Choroid plexus epithelial cell (primary cell): ENCODE data around the gene DCDC2C.
A peak's percentile ranks its signal among the peaks of the same experiment; 100 is the strongest.

Experiments used
- DNase-seq: peaks from one replicate; pipeline ENCODE4 v3.0.0-alpha.2; 2010; ENCODE audit warnings: low read depth
- H3K4me3 ChIP-seq: 2 replicates; pipeline ENCODE4 v1.5.1; 2011; ENCODE audit warnings: low read depth, mild to moderate bottlenecking, control low read depth, low read length, moderate library complexity
- TF ChIP-seq, protein P1 (sequence below): conservative IDR thresholded peaks from 2 replicates; pipeline ENCODE4 v1.5.1; 2011; ENCODE audit warnings: low read depth, mild to moderate bottlenecking, control low read depth, inconsistent platforms, low read length, moderate library complexity

The DCDC2C gene

GRCh38 chr2:3682811-3683210 lies 20.6 kb upstream of the DCDC2C start:
- DNase-seq = no peak
- TF ChIP-seq, protein P1, sequence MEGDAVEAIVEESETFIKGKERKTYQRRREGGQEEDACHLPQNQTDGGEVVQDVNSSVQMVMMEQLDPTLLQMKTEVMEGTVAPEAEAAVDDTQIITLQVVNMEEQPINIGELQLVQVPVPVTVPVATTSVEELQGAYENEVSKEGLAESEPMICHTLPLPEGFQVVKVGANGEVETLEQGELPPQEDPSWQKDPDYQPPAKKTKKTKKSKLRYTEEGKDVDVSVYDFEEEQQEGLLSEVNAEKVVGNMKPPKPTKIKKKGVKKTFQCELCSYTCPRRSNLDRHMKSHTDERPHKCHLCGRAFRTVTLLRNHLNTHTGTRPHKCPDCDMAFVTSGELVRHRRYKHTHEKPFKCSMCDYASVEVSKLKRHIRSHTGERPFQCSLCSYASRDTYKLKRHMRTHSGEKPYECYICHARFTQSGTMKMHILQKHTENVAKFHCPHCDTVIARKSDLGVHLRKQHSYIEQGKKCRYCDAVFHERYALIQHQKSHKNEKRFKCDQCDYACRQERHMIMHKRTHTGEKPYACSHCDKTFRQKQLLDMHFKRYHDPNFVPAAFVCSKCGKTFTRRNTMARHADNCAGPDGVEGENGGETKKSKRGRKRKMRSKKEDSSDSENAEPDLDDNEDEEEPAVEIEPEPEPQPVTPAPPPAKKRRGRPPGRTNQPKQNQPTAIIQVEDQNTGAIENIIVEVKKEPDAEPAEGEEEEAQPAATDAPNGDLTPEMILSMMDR = no peak
- no peak overlapping the region for H3K4me3 ChIP-seq

DNA sequence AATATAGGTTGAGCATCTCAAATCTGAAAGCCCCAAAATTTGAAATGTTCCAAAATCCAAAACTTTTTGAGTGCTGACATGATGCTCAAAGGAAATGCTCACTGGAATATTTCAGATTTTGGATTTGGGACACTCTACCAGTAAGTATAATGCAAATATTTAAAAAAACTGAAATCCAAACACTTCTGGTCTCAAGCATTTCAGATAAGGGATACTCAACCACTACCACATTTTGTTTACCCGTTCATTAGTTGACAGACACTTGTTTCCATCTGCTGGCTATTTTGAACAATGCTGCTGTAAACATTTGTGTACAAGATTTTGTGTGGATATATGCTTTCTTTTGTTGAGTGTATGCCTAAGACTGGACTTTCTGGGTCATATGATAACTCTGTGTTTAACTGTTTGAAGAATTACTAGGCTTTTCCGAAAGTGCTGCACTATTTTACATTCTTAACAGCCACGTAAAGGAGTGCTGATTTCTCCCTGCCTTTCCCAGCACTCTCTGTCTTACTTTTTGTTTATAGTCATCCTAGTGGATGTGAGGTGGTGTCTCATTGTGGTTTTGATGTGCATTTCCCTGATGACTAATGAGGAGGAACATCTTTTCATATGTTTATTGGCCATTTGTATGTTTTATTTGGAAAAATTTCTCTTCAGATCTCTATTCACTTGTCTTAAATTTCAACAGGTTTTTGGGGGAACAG lies 19.5 kb upstream of the DCDC2C start:
- TF ChIP-seq, protein P1 = no peak
- no peak overlapping the region for H3K4me3 ChIP-seq
- DNase-seq = peak; percentile 18

- DNase-seq = no peak
- no peak overlapping the region for H3K4me3 ChIP-seq
- TF ChIP-seq, protein P1 = no peak
Observed at GRCh38 chr2:3689998-3690748, 13.2 kb upstream of the DCDC2C start.

DNA sequence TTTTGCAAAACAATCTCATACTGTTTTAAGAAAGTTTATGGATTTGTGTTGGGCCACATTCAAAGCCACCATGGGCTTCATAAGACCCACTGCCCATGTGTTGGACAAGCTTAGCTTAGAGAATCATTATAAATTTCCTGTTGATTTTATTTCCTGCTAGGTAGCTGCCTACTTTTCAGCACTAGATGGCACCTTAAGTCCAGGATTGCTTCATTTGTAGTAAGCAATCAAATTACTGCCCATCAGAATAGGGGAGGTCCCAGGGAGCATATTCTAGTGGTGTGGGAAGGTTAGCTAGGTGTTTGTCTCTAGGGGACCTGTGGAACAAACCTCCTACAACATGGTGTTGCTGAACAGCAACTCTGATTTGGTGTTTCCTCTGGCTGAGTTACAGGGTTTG lies 11.0 kb upstream of the DCDC2C start:
- peak; percentile 59 for DNase-seq

GRCh38 chr2:3696545-3696944 lies 6.8 kb upstream of the DCDC2C start:
- no peak for DNase-seq
- TF ChIP-seq, protein P1 = no peak

More for the DNA sequence above, 11.0 kb upstream of the DCDC2C start:
- no peak overlapping the region for H3K4me3 ChIP-seq
- TF ChIP-seq, protein P1 = peak; percentile 60

DNA sequence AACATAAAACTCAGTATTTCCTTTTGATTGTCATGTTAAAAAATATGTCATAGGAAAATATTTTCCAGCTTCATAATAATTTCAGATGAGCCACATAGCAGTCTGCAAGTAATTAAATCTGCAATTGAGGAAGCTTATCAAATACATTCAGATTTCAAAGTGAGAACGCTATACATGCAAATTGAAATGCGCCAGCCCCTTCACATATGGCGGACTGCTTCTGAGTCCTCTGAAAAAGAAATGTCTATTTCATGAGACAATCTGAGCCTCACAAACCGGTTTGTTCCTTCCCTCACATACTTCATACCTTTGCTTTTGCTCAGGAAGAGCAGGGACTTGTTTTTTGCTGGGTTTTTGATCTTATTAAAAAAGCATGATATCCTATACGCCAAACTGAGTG lies 2.3 kb upstream of the DCDC2C start:
- TF ChIP-seq, protein P1 = no peak
- no peak for DNase-seq
- no peak overlapping the region for H3K4me3 ChIP-seq

More at GRCh38 chr2:3696545-3696944, 6.8 kb upstream of the DCDC2C start:
- no peak overlapping the region for H3K4me3 ChIP-seq
